NT2/D1 (cell line): ENCODE data around the gene COX4I2.

Experiments used
- YY1 ChIP-seq: IDR thresholded peaks from 2 replicates; pipeline ENCODE4 v1.6.1; 2011; ENCODE audit not compliant: insufficient read length, insufficient read depth
- ZNF274 ChIP-seq: IDR thresholded peaks from 2 replicates; pipeline ENCODE4 v1.6.1; 2011; ENCODE audit warnings: mild to moderate bottlenecking, low read depth, low read length

DNA sequence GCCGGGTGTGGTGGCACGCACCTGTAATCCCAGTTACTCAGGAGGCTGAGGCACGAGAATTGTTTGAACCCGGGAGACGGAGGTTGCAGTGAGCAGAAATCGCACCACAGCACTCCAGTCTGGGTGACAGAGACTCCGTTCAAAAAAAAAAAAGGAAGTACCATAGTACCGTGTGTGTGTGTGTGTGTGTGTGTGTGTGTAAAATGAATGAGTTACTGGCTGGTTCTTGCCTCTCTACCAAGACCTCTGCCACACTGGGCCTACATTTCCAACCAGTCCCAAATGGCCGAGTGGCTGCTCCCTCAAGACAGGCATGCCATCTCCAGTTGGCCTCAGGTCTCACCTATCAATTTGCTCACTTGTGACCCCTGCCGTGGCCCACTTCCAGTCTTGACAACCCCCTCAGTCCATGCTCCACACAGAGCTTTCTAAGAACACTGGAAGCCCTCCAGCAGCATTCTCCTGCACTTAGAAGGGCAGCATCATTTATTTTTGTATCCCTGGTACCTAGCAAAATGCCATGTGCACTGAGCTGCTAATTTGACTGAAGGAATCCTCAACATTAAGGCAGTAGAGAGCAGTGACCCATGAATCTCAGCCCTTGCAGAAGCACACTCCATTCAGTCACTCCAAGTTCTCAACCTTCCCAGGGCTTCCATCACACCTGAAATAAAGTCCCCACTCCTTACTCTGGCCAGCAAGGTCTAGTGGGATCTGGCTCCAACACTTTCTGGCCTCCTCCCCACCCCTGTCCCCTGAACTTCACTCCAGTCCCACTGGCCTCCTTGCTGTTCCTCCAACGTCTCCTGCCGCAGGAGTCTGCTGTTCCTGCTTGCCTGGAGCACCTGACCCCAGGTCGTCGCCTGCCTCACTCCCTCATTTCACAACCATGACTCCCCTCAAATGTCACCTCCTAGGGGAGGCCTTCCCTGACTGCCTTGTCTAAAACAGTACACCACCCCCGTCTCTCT, 29.9 kb downstream of the COX4I2 start:
- TF ChIP-seq ZNF274 = no peak
- no peak for TF ChIP-seq YY1
